Psoas muscle (tissue), 8 donors: ENCODE measurements around the gene LINC01488. TPM values are rescaled to one million over a fixed set of nuclear protein-coding genes. Genes with fewer than 3 reads are reported as not detected.

Experiments
- ATAC-seq, 4 donors: fragments of 200-7000 bp; cut with Tn5 transposase; one replicate each; pipeline ENCODE4 v1.9.1; 2020; ENCODE audit warnings: moderate library complexity in 3 of 4, mild to moderate bottlenecking in 2 of 4
- DNase-seq, 2 donors: peaks; one replicate each; pipeline ENCODE4 v3.0.0-alpha.2; 2020
- H3K27ac ChIP-seq: fragments of 200-600 bp; one replicate; pipeline ENCODE4 v1.8.0; 2022
- H3K27me3 ChIP-seq, 3 donors: fragments of 200-600 bp in 1 of 3; one replicate each; pipeline versions ENCODE4 v1.6.1 to v1.8.0; 2013 to 2022; ENCODE audit warnings: low read length in 2 of 3, mild to moderate bottlenecking in 2 of 3, moderate library complexity in 1 of 3; ENCODE audit not compliant: insufficient read depth in 3 of 3
- H3K36me3 ChIP-seq, 2 donors: fragments of 200-600 bp in 1 of 2; one replicate each; pipeline versions ENCODE4 v1.6.1 to v1.8.0; 2013 to 2022; ENCODE audit warnings: low read depth in 1 of 2, mild to moderate bottlenecking in 1 of 2, moderate library complexity in 1 of 2; ENCODE audit not compliant: insufficient read depth in 1 of 2
- H3K4me1 ChIP-seq: fragments of 200-600 bp; one replicate; pipeline ENCODE4 v1.8.0; 2022
- H3K4me3 ChIP-seq: fragments of 200-600 bp; one replicate; pipeline ENCODE4 v1.8.0; 2022; ENCODE audit warnings: mild to moderate bottlenecking
- H3K9me3 ChIP-seq: fragments of 200-600 bp; one replicate; pipeline ENCODE4 v1.8.0; 2022
- CTCF ChIP-seq: fragments of 200-600 bp; IDR thresholded peaks from one replicate; pipeline ENCODE4 v1.8.0; 2022; ENCODE audit warnings: antibody characterized with exemption
- WGBS, 3 donors: extraction: QIAGEN DNeasy Blood & Tissue Kit; methylation state at CpG; one replicate each; pipeline versions ENCODE4 v1.1.6 to v1.1.7; 2013; 5-methylcytosine and 5-hydroxymethylcytosine counted together
- intact Hi-C, 2 donors: fragments of 100-400 bp; cut with DNase I; formaldehyde crosslinking; loops; one replicate each; pipeline versions ENCODE4 v1.11.0 to v1.14.2; 2022
- polyA plus RNA-seq, 3 donors: library from polyadenylated mRNA; stranded (reverse); fragments of 200-250 nt; gene quantifications; one replicate each; pipeline ENCODE4 v1.2.3, GENCODE V29; 2013
- total RNA-seq, 4 donors: library from RNA; stranded (reverse); fragmentation: NEBNext Ultra II Directional in 2 of 4; extraction: Animal tissue kit (Norgen Biotek cat#: 25700) in 2 of 4; gene quantifications; one replicate each; pipeline versions ENCODE4 v1.2.1 to v1.2.4, GENCODE V29; 2021 to 2023
- donor health status: healthy with polysubstance abuse.
- donor health status: DM: no; HTN: no; CAD: no; lungs with moderate emphysema.
- donor health status: Bipolar disorder and iron deficiency.
- donor health status: healthy.
- donor health status: DM: yes; HTN: yes; CAD: no.
- donor health status: DM: no; HTN: no; CAD: no.
- donor health status: DM: no; HTN: no; CAD: no.
- donor health status: DM: yes; HTN: yes; CAD: no.

LINC01488 gene
- total and polyA plus RNA-seq, 7 donors: 0.03 TPM; not detected in 6

DNA sequence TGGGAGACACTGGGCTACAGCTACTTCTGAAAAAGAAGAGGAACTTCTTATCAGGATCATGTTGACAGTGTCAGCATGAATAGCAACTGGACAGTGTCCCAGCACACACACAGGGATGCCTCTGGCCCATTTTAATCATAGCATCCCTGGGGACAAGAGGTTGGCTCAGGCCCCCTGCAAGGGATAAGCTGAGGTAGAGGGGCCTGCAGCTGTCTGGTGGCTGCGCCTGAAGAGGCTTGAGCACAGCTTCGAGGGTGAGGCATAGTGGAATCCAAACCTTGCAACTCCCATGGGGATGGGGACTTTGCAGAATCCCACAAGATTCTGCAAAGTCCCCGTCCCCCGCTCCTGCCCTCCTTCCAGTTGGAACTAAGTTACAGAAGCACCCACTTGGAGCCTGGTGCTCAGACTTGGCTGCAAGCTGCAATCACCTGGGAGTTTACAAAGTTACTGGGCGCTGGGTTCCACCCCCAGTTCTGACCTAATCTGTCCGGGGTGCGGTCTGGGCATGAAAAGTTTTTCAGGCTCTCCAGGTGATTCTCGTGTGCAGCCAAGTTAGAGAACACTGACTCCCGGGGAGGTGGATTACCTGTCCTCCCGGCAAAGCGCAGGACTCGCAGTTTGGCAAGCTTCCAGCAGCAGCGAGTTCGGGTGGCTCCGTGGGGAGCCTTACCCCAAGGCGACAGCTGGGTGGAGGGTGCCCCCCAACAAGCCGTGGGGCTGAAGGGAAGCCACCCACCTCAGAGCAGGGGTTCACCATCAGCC is 16.0 kb upstream of the LINC01488 start:
- Histone ChIP-seq H3K4me1 (no peaks in the 10 kb centered on the region), H3K36me3 (no peaks in the 10 kb centered on the region), H3K4me3 (no peak overlapping the region), H3K27me3 (peaks cover 0 to 31% (median 6%) of the 10 kb centered on the region in 3 donors), H3K9me3 (no peaks in the 10 kb centered on the region), H3K27ac (no peak overlapping the region)
- intact Hi-C loops: no loop called here
- TF ChIP-seq CTCF: no peak
- ATAC-seq: no peak
- WGBS, 3 donors: 59 to 71% (median 62%) methylated on average over 17 of the region's 17 CpGs
- DNase-seq: peak in 1 of 2 donors; percentile 16

- H3K9me3 ChIP-seq: no peaks in the 10 kb centered on the region
- ATAC-seq (no peak), DNase-seq (peak in 1 of 2 donors; percentile 23)
- no peak for TF ChIP-seq CTCF
- H3K4me1 ChIP-seq: no peaks in the 10 kb centered on the region
- intact Hi-C loops: no loop called here
- WGBS, 3 donors: 42 to 57% (median 45%) methylated on average over 6 of the region's 6 CpGs
- no peak overlapping the region for H3K4me3 ChIP-seq
- no peaks in the 10 kb centered on the region for H3K36me3 ChIP-seq
- no peak overlapping the region for H3K27ac ChIP-seq
- peaks cover 0 to 31% (median 6%) of the 10 kb centered on the region in 3 donors for H3K27me3 ChIP-seq
These were observed 15.4 kb upstream of the LINC01488 start for GRCh38 chr11:69466039-69466438.

- intact Hi-C loops: no loop called here
- ATAC-seq (no peak), DNase-seq (no peak)
- Histone ChIP-seq H3K36me3 (no peaks in the 10 kb centered on the region), H3K27me3 (peaks cover 0 to 23% (median 6%) of the 10 kb centered on the region in 3 donors), H3K4me3 (no peak overlapping the region), H3K4me1 (no peaks in the 10 kb centered on the region), H3K9me3 (no peaks in the 10 kb centered on the region), H3K27ac (no peak overlapping the region)
- WGBS, 3 donors: 85 to 93% (median 92%) methylated on average over 4 of the region's 4 CpGs
- no peak for TF ChIP-seq CTCF
These were observed 14.3 kb upstream of the LINC01488 start for GRCh38 chr11:69467196-69467595.

DNA sequence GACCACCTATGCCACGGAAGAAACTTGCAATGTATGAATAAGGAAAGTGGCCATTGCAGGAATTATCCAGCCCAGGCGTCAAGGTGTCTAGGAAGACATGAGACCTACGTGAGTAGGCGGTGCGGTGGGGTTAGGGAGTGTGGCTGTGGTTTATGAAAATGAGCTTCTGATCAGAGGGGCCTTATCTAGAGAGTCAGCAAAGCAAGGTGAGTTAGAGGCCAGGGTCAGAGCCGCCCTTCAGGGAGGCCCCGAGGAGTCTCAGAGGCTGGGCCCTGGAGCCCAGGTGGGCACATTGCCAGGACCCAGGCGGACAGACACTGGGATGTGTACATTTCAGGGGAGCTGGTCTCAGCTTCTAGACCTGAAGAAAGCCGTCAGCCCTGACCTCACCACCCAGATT is 13.8 kb upstream of the LINC01488 start:
- no peaks in the 10 kb centered on the region for H3K4me1 ChIP-seq

More for the DNA sequence above, 13.8 kb upstream of the LINC01488 start:
- Histone ChIP-seq H3K9me3 (no peaks in the 10 kb centered on the region), H3K27ac (no peak overlapping the region), H3K36me3 (no peaks in the 10 kb centered on the region), H3K4me3 (no peak overlapping the region), H3K27me3 (peaks cover 0 to 25% (median 7%) of the 10 kb centered on the region in 3 donors)
- WGBS, 3 donors: 81 to 92% (median 90%) methylated on average over 9 of the region's 9 CpGs
- intact Hi-C loops: no loop called here
- TF ChIP-seq CTCF: no peak
- ATAC-seq (no peak), DNase-seq (peak in 1 of 2 donors; percentile 35)
